VCaP (cell line): Measurements from ENCODE around the gene RNF113B.

Experiments
- H3K27ac ChIP-seq: fragments of 450-650 bp; 2 replicates; pipeline ENCODE4 v1.5.1; 2017
- TF ChIP-seq, protein P1 (sequence below): fragments of 450-650 bp; conservative IDR thresholded peaks from 2 replicates; pipeline ENCODE4 v1.5.1; 2017; ENCODE audit warnings: mild to moderate bottlenecking, moderate library complexity

The RNF113B gene

DNA sequence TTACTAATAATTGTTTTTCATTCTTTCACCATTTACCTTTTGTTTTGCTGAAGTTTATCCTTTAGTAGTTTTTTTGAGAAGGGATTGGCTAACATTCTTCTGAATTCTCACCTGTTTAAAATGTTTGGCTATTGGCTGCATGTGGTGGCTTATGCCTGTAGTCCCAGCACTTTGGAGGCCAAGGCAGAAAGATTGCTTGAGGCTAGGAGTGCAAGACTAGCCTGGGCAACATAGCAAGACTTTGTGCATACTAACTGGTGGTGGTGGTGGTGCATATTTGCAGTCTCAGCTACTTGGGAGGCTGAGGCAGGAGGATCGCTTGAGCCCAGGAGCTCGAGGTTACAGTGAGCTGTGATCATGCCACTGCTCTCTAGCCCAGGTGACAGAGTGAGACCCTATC lies 27.5 kb upstream of the RNF113B start:
- TF ChIP-seq, protein P1, sequence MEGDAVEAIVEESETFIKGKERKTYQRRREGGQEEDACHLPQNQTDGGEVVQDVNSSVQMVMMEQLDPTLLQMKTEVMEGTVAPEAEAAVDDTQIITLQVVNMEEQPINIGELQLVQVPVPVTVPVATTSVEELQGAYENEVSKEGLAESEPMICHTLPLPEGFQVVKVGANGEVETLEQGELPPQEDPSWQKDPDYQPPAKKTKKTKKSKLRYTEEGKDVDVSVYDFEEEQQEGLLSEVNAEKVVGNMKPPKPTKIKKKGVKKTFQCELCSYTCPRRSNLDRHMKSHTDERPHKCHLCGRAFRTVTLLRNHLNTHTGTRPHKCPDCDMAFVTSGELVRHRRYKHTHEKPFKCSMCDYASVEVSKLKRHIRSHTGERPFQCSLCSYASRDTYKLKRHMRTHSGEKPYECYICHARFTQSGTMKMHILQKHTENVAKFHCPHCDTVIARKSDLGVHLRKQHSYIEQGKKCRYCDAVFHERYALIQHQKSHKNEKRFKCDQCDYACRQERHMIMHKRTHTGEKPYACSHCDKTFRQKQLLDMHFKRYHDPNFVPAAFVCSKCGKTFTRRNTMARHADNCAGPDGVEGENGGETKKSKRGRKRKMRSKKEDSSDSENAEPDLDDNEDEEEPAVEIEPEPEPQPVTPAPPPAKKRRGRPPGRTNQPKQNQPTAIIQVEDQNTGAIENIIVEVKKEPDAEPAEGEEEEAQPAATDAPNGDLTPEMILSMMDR: no peak
- no peak overlapping the region for H3K27ac ChIP-seq

DNA sequence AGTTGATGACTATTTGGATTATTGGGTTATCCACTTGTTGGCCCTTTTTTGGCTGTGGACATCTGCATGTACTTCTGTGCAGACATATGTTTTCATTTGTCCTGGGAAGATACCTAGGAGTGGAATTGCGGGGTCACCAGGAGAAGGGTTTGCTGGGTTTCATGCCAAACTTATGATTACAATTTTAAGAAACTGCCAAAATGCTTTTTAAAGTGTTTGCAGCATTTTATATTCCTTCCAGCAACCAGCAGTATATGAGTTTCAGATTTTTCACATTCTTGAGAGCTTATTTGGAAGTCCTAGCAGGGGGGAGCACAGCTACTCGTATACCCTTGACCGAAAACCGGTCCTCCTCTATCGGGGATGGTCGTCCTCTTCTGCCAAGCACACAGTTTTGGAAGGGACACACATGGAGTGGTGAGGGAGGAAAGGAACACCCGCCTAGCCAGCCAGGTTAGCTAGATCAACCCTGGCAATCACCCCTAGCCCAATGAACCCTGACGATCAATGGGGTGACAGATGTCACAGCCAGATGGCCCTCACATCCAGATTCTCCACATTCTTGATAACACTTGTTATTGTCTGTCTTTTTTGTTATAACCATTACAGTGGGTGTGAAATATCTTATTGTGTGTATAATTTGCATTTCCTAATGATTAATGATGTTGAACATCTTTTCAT lies 26.7 kb upstream of the RNF113B start:
- TF ChIP-seq, protein P1: no peak
- no peak overlapping the region for H3K27ac ChIP-seq

DNA sequence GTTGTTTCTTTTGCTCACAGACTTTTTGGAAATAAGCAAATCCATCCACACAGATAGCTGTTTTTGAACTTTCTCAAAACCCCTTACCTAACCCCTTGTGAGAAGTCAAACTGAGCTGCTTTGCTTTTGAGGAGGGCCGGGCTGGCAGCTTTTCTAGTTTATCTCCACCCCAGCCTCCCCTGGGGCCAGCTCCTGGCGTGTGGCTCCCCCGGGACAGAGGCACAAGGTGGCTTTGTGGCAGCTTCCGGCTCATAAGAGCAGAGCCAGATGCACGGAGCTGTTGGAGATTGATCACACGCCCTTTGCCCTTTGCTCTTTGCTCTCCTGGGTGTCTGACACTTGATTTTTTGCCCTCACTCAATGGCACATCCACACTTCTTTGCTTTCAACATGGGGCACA lies 24.9 kb upstream of the RNF113B start:
- H3K27ac ChIP-seq: no peak overlapping the region
- TF ChIP-seq, protein P1: no peak

DNA sequence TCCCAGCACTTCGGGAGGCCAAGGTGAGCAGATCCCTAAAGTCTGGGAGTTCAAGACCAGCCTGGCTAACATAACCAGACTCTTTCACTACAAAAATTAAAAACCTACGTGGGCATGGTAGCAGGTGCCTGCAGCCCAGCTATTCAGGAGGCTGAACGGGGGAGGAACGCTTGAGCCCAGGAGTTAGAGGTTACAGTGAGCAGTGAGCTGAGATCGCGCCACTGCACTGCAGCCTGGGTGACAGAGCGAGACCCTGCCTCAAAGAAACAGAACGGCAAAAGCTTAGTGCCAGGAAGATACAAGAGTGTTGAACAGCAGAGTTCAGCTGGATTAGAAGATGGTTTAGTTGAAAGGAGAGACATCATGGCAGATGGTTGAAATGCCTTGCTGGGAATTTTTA lies 24.1 kb upstream of the RNF113B start:
- TF ChIP-seq, protein P1: no peak
- no peak overlapping the region for H3K27ac ChIP-seq

DNA sequence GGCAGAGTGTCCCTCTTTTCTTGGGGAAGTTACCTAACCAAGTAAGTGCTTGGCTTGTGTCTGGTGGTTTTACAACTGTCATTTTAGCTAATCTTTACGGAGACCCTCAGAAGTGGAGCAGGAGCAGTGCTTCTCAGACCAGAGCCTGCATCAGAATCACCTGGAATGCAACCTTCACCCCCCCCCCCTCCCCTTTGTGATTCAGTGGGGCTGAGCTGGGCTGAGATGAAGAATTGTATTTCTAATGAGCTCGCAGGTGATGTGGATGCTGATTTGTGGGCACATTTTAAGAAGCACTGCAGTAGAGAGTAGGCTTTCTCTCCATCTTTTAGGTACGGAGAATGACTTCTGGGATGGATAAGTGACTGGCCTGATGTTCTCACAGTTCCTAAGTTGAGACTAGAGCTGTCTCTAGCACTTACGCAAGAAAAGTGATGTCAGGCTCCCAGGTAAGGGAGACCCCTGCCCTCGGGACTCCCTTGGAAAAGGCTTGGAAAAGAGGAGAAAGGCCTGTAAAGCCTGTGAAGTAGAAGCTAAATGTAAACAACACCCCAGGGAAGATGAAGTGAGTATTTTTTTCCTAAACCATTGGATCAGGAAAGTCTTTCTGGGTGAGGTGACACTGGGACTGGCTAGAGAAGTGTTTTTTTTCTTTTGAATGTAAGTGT lies 23.3 kb upstream of the RNF113B start:
- H3K27ac ChIP-seq: no peak overlapping the region
- TF ChIP-seq, protein P1: no peak

DNA sequence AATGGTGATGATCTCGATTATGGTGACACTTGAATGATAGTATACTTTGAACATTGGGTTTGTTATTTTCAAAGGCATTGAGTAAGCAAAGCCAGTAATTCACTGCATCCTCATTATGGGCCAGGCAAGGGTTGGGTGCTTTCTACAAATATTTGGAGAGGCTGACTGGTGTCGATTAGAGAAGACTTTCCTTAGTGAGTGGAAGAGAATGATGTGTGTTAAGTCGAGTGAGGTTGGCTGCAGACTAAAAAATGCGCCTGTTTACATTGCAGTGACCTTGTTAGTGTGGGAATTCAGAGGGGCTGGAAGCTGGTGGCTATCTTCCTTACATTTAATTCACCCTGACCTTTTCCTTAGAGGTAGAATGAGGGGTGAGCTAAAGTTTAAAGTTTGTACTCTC lies 22.4 kb upstream of the RNF113B start:
- no peak overlapping the region; the same call in 1 of the 2 replicates for H3K27ac ChIP-seq
- TF ChIP-seq, protein P1: no peak

DNA sequence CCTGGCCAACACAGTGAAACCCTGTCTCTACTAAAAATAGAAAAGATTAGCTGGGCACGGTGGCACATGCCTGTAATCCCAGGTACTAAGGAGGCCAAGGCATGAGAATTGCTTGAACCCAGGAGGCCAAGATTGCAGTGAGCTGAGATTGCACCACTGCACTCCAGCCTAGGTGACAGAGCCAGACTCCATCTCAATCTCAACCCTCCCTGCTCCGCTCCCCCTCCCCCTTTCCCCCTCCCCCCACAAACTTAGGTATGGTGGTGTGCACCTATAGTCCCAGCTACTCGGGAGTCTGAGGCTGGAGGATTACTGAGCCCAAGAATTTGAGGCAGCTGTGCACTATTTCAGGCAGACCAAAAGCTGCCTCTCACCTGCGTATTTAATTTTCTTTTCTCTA lies 21.6 kb upstream of the RNF113B start:
- TF ChIP-seq, protein P1: no peak
- H3K27ac ChIP-seq: no peak overlapping the region
